GM18907 (cell line): ENCODE measurements around the gene HOXD10.

Experiments used
- ATAC-seq: cut with Tn5 transposase; IDR thresholded peaks from one replicate; pipeline ENCODE4 v1.9.1; 2021; ENCODE audit warnings: mild to moderate bottlenecking, moderate library complexity; ENCODE audit not compliant: unreplicated experiment

HOXD10 gene

GRCh38 chr2:176121190-176122051 is 4.8 kb downstream of the HOXD10 start:
- no peak for ATAC-seq

- ATAC-seq: no peak
Measured at GRCh38 chr2:176122052-176122682, 5.6 kb downstream of the HOXD10 start.

- no peak for ATAC-seq
Measured at GRCh38 chr2:176122683-176123410, 6.3 kb downstream of the HOXD10 start, which contains the start of gene HOXD9. Gene HOXD9, plus strand, starts transcription at chr2:176122719. Its CDS starts 50 bp downstream, at chr2:176122769.

GRCh38 chr2:176123411-176124109 is 7.0 kb downstream of the HOXD10 start:
- no peak for ATAC-seq

GRCh38 chr2:176124110-176124946 is 7.8 kb downstream of the HOXD10 start:
- ATAC-seq: no peak

- ATAC-seq: no peak
Measured at GRCh38 chr2:176124947-176125771, 8.6 kb downstream of the HOXD10 start.

- no peak for ATAC-seq
Measured at GRCh38 chr2:176125772-176126054, 9.1 kb downstream of the HOXD10 start.

GRCh38 chr2:176126929-176127773 is 10.6 kb downstream of the HOXD10 start:
- ATAC-seq: no peak

GRCh38 chr2:176127774-176128072 is 11.1 kb downstream of the HOXD10 start:
- ATAC-seq: no peak

- ATAC-seq: no peak
Measured at GRCh38 chr2:176128172-176128981, 11.8 kb downstream of the HOXD10 start.

GRCh38 chr2:176128982-176129796 is 12.6 kb downstream of the HOXD10 start, which contains the start of gene HOXD8:
Gene HOXD8, plus strand, starts transcription at chr2:176129705. Its CDS starts 662 bp downstream, at chr2:176130367.
- ATAC-seq: no peak

- ATAC-seq: no peak
Measured at GRCh38 chr2:176129813-176130146, 13.2 kb downstream of the HOXD10 start.

GRCh38 chr2:176130147-176130956 is 13.8 kb downstream of the HOXD10 start:
- ATAC-seq: no peak

GRCh38 chr2:176130957-176131847 is 14.6 kb downstream of the HOXD10 start:
- no peak for ATAC-seq

- no peak for ATAC-seq
Measured at GRCh38 chr2:176131848-176132158, 15.2 kb downstream of the HOXD10 start.
